Measurements from ENCODE around the gene HAGHL. TPM values are rescaled to one million over a fixed set of nuclear protein-coding genes. Genes with fewer than 3 reads are reported as not detected.

The HAGHL gene
- total and polyA plus RNA-seq, 2 donors from 2014 or later: 7.5 to 18.0 TPM

DNA sequence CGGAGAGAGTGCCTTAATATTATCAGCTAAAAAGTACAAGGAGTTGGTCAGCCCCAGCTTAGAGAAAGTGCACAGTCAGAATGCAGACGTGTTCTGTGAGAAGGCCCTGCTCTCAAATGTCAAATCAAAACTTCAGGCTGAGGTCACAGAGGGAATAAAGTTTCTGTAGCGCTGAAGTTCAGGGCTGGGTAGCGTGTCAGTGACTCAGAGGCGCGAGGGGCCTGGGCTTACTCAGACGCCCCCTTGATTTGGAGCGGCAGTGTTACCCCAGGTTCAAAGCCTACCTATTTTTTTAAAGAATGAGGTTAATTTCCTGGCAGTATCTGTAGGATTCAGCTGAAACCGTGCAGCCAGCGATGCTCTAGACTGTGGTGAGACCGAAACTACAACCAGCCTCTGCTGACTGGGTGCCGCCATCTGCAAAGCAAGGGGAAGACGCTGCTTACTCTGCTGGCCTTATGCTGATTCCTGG, 9.1 kb downstream of the HAGHL start:
- TF ChIP-seq, protein P1, sequence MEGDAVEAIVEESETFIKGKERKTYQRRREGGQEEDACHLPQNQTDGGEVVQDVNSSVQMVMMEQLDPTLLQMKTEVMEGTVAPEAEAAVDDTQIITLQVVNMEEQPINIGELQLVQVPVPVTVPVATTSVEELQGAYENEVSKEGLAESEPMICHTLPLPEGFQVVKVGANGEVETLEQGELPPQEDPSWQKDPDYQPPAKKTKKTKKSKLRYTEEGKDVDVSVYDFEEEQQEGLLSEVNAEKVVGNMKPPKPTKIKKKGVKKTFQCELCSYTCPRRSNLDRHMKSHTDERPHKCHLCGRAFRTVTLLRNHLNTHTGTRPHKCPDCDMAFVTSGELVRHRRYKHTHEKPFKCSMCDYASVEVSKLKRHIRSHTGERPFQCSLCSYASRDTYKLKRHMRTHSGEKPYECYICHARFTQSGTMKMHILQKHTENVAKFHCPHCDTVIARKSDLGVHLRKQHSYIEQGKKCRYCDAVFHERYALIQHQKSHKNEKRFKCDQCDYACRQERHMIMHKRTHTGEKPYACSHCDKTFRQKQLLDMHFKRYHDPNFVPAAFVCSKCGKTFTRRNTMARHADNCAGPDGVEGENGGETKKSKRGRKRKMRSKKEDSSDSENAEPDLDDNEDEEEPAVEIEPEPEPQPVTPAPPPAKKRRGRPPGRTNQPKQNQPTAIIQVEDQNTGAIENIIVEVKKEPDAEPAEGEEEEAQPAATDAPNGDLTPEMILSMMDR (IDR thresholded peaks at IDR 0.05; ENCODE audit: borderline replicate concordance, extremely low read depth, insufficient read depth): no peak
- Histone ChIP-seq H3K27ac (ENCODE audit: low read depth in 2 of 2, low read length in 2 of 2) (no peak overlapping the region), H3K9me3 (ENCODE audit: control insufficient read depth in 2 of 3, insufficient read depth in 1 of 3, low read length in 3 of 3) (no peaks in the 10 kb centered on the region), H3K4me3 (ENCODE audit: low read length in 3 of 3) (no peak overlapping the region), H3K27me3 (ENCODE audit: control insufficient read depth, insufficient read depth, low read length) (no peaks in the 10 kb centered on the region), H3K4me1 (ENCODE audit: control insufficient read depth in 2 of 3, insufficient read depth in 2 of 3, low read depth in 1 of 3, low read length in 3 of 3) (peaks cover 0 to 9% (median 0%) of the 10 kb centered on the region in 3 donors), H3K36me3 (ENCODE audit: control insufficient read depth in 2 of 3, insufficient read depth in 3 of 3, low read length in 3 of 3) (peaks cover 0 to 3% (median 0%) of the 10 kb centered on the region in 3 donors), H3K9ac (ENCODE audit: low read length in 3 of 3) (no peak overlapping the region)
- no peak for DNase-seq
- intact Hi-C loops (cut with DNase I): no loop called here
- no peak for FAIRE-seq

DNA sequence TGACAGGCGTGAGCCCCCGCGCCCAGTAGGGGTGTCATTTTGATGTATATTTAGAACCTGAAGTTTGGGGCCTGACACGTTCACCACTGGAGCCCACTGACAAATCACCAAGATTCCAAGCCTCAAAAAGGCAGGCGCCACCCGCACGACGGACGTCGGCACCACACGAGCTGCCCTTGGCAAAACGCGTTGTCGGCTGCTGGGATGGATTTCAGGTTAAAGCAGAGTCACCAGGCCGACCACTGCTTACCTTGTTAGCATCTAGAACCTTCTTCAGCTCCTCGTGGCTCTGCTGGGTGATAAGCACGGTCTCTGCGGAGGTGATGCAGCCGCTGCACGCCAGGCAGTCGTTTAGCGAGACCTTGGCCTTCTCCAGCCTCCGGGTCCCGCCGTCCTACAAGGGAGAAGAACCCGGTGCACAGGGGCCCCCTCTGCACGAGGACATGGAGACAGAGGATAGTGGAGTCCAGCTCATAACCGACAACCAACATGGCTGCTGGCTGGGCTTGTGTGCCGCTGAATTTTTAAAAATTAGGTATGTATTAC, 10.1 kb downstream of the HAGHL start:
- no peak overlapping the region for H3K27ac ChIP-seq (ENCODE audit: low read depth in 2 of 2, low read length in 2 of 2)
- intact Hi-C loops (cut with DNase I): no loop called here
- TF ChIP-seq, protein P1 (IDR thresholded peaks at IDR 0.05; ENCODE audit: borderline replicate concordance, extremely low read depth, insufficient read depth): no peak
- H3K4me3 ChIP-seq (ENCODE audit: low read length in 3 of 3): no peak overlapping the region
- peaks cover 0 to 11% (median 0%) of the 10 kb centered on the region in 3 donors for H3K4me1 ChIP-seq (ENCODE audit: control insufficient read depth in 2 of 3, insufficient read depth in 2 of 3, low read depth in 1 of 3, low read length in 3 of 3)
- no peaks in the 10 kb centered on the region for H3K9me3 ChIP-seq (ENCODE audit: control insufficient read depth in 2 of 3, insufficient read depth in 1 of 3, low read length in 3 of 3)
- no peak for DNase-seq
- H3K9ac ChIP-seq (ENCODE audit: low read length in 3 of 3): no peak overlapping the region
- no peaks in the 10 kb centered on the region for H3K27me3 ChIP-seq (ENCODE audit: control insufficient read depth, insufficient read depth, low read length)
- peaks cover 0 to 3% (median 0%) of the 10 kb centered on the region in 3 donors for H3K36me3 ChIP-seq (ENCODE audit: control insufficient read depth in 2 of 3, insufficient read depth in 3 of 3, low read length in 3 of 3)
- FAIRE-seq: no peak

DNA sequence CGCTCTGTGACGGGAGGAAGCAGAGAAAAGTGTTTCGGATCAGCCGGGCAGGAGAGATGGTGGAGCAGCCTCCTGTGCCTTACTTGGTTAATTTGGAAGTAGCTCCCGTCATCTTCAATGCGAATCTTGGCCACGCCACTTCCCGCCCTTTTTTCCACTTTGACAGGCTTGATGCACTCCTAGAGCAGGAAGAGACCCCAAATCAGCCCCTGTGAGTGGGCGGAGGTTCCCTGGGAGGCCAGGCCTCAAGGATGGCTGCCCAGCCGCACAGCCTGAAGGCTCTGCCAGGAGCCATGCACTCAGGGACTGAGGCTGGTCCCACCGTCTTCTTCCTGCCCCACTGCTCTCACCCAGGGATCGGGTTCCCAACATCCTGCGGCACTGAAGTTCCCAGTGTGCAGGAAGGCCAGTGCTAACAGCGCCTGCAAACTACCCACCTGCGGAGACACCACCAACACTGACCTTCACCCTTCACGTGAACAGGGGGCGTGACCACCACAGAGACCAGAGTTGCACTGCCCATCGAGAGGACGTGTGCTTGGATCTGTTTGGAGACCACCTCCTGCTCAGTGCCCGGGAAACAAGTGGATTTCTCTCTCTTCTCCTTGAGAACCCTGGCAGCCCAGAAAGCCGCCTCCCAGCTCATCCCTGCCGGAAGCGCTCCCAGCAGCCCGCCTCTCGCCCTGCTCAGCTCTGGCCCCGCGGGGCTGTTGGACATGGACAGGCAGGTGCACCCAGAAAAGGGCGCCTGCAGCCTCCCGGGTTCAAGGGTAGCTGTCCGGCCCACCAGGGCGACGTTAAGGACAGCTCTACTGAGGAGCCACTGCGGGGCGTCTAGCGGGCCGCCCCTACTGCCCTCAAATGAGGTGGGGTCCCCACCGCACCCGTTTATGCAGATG, 12.9 kb downstream of the HAGHL start:
- Histone ChIP-seq H3K9ac (ENCODE audit: low read length in 3 of 3) (peak overlapping the region in 2 of 3 donors; percentile 8 to 77), H3K9me3 (ENCODE audit: control insufficient read depth in 2 of 3, insufficient read depth in 1 of 3, low read length in 3 of 3) (no peaks in the 10 kb centered on the region), H3K27me3 (ENCODE audit: control insufficient read depth, insufficient read depth, low read length) (no peaks in the 10 kb centered on the region), H3K36me3 (ENCODE audit: control insufficient read depth in 2 of 3, insufficient read depth in 3 of 3, low read length in 3 of 3) (peaks cover 0 to 3% (median 0%) of the 10 kb centered on the region in 3 donors), H3K4me3 (ENCODE audit: low read length in 3 of 3) (peak overlapping the region; percentile 12 to 72 (median 65)), H3K27ac (ENCODE audit: low read depth in 2 of 2, low read length in 2 of 2) (no peak overlapping the region), H3K4me1 (ENCODE audit: control insufficient read depth in 2 of 3, insufficient read depth in 2 of 3, low read depth in 1 of 3, low read length in 3 of 3) (peaks cover 0 to 11% (median 0%) of the 10 kb centered on the region in 3 donors)
- intact Hi-C loops (cut with DNase I): no loop called here
- TF ChIP-seq, protein P1 (IDR thresholded peaks at IDR 0.05; ENCODE audit: borderline replicate concordance, extremely low read depth, insufficient read depth): no peak
- no peak for FAIRE-seq
- peak in 1 of 5 donors; percentile 67 for DNase-seq
